A673 (cell line): ENCODE measurements around the gene FOXK1.

ENCODE experiments used
- CTCF ChIP-seq: fragments of 300-800, 200-600 bp; sonication (generic); conservative IDR thresholded peaks from 2 replicates; pipeline ENCODE4 v1.5.1; 2017; ENCODE audit warnings: low read depth, mild to moderate bottlenecking, antibody characterized with exemption, low read length, moderate library complexity, mixed read lengths
- EZH2 ChIP-seq: fragments of 200-600 bp; sonication (generic); IDR thresholded peaks from 2 replicates; pipeline ENCODE4 v1.6.1; 2017; ENCODE audit warnings: borderline replicate concordance, low read depth, mild to moderate bottlenecking, mixed read lengths, antibody characterized with exemption, low read length; ENCODE audit not compliant: poor library complexity, severe bottlenecking

GRCh38 chr7:4808565-4808964, 126.5 kb downstream of the FOXK1 start:
- TF ChIP-seq CTCF (no peak), EZH2 (no peak)
